Stimulated activated CD8-positive, alpha-beta memory T cell treated with anti-CD3 and anti-CD28 coated beads, Interleukin-7, amount 100 ng/mL, for 4 hours (primary cell): Measurements from ENCODE around the gene EHBP1.
"Not testable (repeated sequence)": the region's sequence is repeated elsewhere in the genome, so short reads cannot be mapped to it uniquely, and the experiment has no call there.

Source experiments
- DNase-seq, 2 donors: peaks; one replicate each; pipeline ENCODE4 v3.0.0-alpha.2; 2020; ENCODE audit warnings: low read depth in 2 of 2

The EHBP1 gene

DNA sequence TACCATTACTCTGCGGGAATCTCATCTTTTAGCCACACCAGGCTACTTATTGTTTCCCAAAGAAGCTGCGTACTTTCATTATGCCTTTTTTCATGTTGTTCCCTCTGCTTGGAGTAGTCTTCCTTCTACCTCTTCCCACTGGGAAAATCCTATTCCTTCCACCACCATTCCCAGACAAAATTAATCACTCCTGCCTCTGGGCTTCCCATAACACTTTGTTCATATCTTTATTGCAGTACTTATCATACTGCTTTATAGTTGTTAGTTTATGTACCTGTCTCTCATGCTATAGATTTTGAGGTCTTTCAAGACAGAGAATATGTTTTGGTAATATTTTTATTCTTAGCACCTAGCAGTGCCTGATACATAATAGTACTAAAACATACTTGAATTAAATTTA lies 361.3 kb downstream of the EHBP1 start:
- no peak for DNase-seq

GRCh38 chr2:63071664-63072063 lies 366.2 kb downstream of the EHBP1 start:
- no peak for DNase-seq

GRCh38 chr2:63073994-63074393 lies 368.5 kb downstream of the EHBP1 start:
- DNase-seq = no peak

DNA sequence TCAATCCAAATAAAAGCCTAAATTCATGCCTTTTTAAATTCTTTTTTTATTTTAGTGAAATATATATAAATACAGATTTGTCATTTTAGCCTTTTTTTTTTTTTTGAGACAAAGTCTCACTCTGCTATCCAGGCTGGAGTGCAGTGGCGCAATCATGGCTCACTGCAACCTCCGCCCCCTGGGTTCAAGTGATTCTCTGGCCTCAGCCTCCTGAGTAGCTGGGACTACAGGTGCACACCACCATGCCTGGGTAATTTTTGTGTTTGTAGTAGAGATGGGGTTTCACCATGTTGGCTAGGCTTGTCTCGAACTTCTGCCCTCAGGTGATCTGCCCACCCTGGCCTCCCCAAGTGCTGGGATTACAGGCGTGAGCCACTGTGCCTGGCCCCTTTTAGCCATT lies 368.9 kb downstream of the EHBP1 start:
- not testable (repeated sequence) for DNase-seq

GRCh38 chr2:63078852-63079606 lies 373.5 kb downstream of the EHBP1 start:
- no peak for DNase-seq

GRCh38 chr2:63081404-63081803 lies 375.9 kb downstream of the EHBP1 start:
- DNase-seq = no peak

- DNase-seq = no peak
These were observed 381.2 kb downstream of the EHBP1 start for GRCh38 chr2:63086687-63087086.

- DNase-seq = no peak
These were observed 386.9 kb downstream of the EHBP1 start for GRCh38 chr2:63092401-63092800.

DNA sequence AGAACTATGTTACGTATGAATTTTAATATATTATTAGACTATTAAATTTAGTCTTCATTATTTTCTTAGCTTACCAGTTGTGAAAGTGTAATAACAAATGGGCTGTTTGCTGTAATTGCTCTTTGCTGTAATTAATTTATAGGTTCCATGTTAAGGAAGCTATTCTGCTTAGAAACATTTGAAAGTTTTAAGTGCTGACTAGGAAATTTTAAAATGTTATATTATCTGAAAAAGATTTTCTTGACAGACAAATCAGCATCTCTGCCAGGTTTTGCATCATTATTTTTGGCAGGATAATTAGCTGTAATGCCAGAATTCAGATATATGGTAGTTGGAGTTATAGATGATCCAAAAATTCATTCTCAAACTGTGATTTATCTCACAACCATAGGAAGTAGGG lies 387.3 kb downstream of the EHBP1 start:
- no peak for DNase-seq

DNA sequence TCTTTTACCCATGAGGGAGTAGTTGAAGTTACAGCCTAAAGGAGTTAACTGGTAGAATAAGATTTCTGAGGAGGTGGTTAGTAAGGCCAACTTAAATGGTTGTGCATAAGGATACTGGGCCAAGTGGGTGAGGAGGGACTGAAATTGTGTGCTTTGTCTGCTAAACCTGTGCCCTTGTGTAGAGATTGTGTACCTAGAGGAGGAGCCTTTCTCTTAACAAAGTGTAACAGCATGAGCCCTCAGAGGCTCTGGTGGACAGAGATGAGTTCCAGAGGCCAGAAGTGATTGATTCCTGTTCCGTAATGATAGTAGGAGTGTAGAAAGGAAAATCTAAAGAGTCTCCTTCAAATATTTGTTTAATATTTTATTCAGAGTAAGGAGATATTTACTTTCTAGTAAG lies 388.0 kb downstream of the EHBP1 start:
- DNase-seq = no peak
